Activated naive CD8-positive, alpha-beta T cell treated with anti-CD3 and anti-CD28 coated beads for 36 hours (primary cell): ENCODE measurements around the gene HLA-DPA1. TPM values are rescaled to one million over a fixed set of nuclear protein-coding genes. Genes with fewer than 3 reads are reported as not detected.
"Not testable (repeated sequence)": the region's sequence is repeated elsewhere in the genome, so short reads cannot be mapped to it uniquely, and the experiment has no call there.

Experiments
- DNase-seq: peaks from one replicate; pipeline ENCODE4 v3.0.0; 2021
- H3K27ac Mint-ChIP-seq: one replicate; pipeline ENCODE4 v1.8.0; 2022; ENCODE audit warnings: mild to moderate bottlenecking, moderate library complexity, mixed read lengths
- H3K27me3 Mint-ChIP-seq: one replicate; pipeline ENCODE4 v1.8.0; 2022; ENCODE audit warnings: mild to moderate bottlenecking, mixed read lengths
- H3K36me3 Mint-ChIP-seq: one replicate; pipeline ENCODE4 v1.8.0; 2021; ENCODE audit warnings: mild to moderate bottlenecking, mixed read lengths
- H3K4me1 Mint-ChIP-seq: one replicate; pipeline ENCODE4 v1.8.0; 2021; ENCODE audit warnings: mixed read lengths
- H3K4me3 Mint-ChIP-seq: one replicate; pipeline ENCODE4 v1.8.0; 2022; ENCODE audit warnings: mild to moderate bottlenecking, moderate library complexity, mixed read lengths
- H3K9me3 Mint-ChIP-seq: one replicate; pipeline ENCODE4 v1.8.0; 2022; ENCODE audit warnings: mixed read lengths
- total RNA-seq, 2 experiments: library from RNA; stranded (reverse); gene quantifications; one replicate each; pipeline ENCODE4 v1.2.3, GENCODE V29; 2021

HLA-DPA1 gene
- total RNA-seq, 2 experiments from 2014 or later: 14.7 to 16.3 TPM

GRCh38 chr6:33078442-33078841, 5.0 kb upstream of the HLA-DPA1 start:
- no peaks in the 10 kb centered on the region for H3K9me3 Mint-ChIP-seq
- no peak overlapping the region for H3K27ac Mint-ChIP-seq
- H3K4me1 Mint-ChIP-seq: peaks cover 35% of the 10 kb centered on the region
- no peak for DNase-seq
- H3K4me3 Mint-ChIP-seq: no peak overlapping the region
- H3K36me3 Mint-ChIP-seq: no peaks in the 10 kb centered on the region
- H3K27me3 Mint-ChIP-seq: peaks cover 4% of the 10 kb centered on the region

DNA sequence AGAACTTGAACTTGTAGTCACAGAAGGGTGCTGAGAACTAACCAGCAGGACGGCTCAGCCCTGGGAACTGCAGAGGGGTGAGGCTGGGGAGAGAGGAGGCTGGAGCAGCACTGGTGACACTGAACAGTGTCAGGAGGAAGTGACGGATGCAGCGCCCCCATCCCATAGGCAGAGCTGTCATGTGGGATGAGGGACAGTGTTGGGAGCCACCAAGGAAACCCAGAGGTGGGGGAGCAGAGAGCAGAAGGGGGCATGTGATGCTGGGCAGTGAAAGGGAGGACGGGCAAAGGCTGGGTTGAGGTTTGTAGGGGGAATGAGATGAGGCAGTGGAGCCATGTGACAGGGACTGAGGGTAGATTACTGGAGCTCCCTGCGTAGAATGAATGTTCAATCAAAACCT, 4.5 kb upstream of the HLA-DPA1 start:
- Mint-ChIP-seq H3K9me3 (no peaks in the 10 kb centered on the region), H3K36me3 (no peaks in the 10 kb centered on the region), H3K4me1 (peaks cover 38% of the 10 kb centered on the region), H3K4me3 (no peak overlapping the region), H3K27me3 (peaks cover 4% of the 10 kb centered on the region), H3K27ac (no peak overlapping the region)
- DNase-seq: no peak

- Mint-ChIP-seq H3K4me3 (peak overlapping the region; percentile 77), H3K27me3 (peaks cover 4% of the 10 kb centered on the region), H3K4me1 (peaks cover 42% of the 10 kb centered on the region), H3K36me3 (no peaks in the 10 kb centered on the region), H3K9me3 (no peaks in the 10 kb centered on the region), H3K27ac (peak overlapping the region; percentile 63)
- no peak for DNase-seq
Measured at GRCh38 chr6:33076406-33076934, 3.0 kb upstream of the HLA-DPA1 start.

DNA sequence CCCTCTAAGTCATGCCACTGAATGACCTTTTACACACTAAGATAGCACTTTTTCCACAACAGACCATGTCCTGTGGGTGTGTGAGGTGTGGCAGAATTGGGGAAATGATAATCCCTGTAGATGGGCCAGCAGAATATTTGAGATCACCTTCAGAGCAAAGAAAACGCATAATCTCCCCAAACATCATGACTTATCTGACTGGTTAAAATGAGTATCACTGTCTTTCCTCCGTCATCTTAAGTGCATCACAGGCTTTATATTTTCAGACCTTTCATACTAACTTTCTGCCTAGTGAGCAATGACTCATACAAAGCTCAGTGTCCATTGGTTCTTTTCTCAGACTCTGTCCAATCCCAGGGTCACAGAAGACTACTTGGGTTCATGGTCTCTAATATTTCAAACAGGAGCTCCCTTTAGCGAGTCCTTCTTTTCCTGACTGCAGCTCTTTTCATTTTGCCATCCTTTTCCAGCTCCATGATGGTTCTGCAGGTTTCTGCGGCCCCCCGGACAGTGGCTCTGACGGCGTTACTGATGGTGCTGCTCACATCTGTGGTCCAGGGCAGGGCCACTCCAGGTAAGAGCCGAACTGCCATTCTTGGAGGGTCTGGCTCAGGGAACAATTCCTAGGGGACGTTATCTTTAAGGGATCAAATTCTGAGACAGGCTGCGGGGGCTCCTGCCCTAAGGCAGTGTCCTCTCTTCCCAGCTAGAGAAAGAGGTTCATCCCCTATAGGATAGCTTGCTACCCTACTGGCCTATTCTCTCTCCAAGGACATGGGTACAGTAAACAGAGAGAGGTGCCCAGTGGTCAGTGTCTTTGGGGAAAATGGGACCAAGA, 2.3 kb upstream of the HLA-DPA1 start, which contains the start of gene HLA-DPB1:
HLA-DPB1 (plus strand) TSS at position 423 of the 838 bp plus-strand sequence; CDS start at position 475, 52 bp downstream.
- DNase-seq: peak; percentile 8
- Mint-ChIP-seq H3K27ac (peak within 1 kb of the TSS; percentile 68), H3K4me1 (peaks cover 40% of the 10 kb centered on the region)

GRCh38 chr6:33075208-33075567, 1.7 kb upstream of the HLA-DPA1 start:
- Mint-ChIP-seq H3K4me1 (peaks cover 40% of the 10 kb centered on the region), H3K36me3 (no peaks in the 10 kb centered on the region), H3K27me3 (peaks cover 4% of the 10 kb centered on the region), H3K27ac (peak overlapping the region; percentile 68), H3K9me3 (no peaks in the 10 kb centered on the region), H3K4me3 (no peak overlapping the region)
- no peak for DNase-seq

More for the DNA sequence above, 2.3 kb upstream of the HLA-DPA1 start, which contains the start of gene HLA-DPB1:
- H3K36me3 Mint-ChIP-seq: no peaks in the 10 kb centered on the region
- no peaks in the 10 kb centered on the region for H3K9me3 Mint-ChIP-seq
- H3K4me3 Mint-ChIP-seq: peak within 1 kb of the TSS; percentile 77
- H3K27me3 Mint-ChIP-seq: peaks cover 4% of the 10 kb centered on the region

- H3K27me3 Mint-ChIP-seq: peaks cover 4% of the 10 kb centered on the region
- no peak for DNase-seq
- peak overlapping the region; percentile 38 for H3K4me3 Mint-ChIP-seq
- peaks cover 31% of the 10 kb centered on the region for H3K4me1 Mint-ChIP-seq
- no peak overlapping the region for H3K27ac Mint-ChIP-seq
- no peaks in the 10 kb centered on the region for H3K9me3 Mint-ChIP-seq
- peaks cover 5% of the 10 kb centered on the region for H3K36me3 Mint-ChIP-seq
Measured at GRCh38 chr6:33072508-33073100, 845 bp downstream of the HLA-DPA1 start.

DNA sequence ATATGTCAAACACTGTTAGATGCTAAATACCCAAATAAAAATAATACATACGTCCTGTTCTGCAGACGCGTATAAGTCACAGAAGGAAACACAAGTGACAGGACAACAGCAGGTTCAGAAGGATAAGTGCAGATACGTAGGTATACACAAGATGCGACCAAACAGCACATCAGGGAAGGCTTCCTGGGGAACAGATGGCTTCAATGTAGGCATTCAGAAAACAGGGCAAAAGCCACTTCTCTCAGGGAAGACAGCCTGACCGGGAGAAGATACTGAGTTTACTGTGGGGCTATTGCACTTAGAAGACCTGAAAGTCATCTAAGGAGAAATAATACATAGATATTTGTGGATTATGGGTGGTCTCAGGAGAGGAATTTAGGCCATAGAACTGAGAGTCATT, 1.9 kb downstream of the HLA-DPA1 start:
- peaks cover 5% of the 10 kb centered on the region for H3K36me3 Mint-ChIP-seq
- H3K27ac Mint-ChIP-seq: no peak overlapping the region
- no peak for DNase-seq
- H3K9me3 Mint-ChIP-seq: no peaks in the 10 kb centered on the region
- peak overlapping the region; percentile 25 for H3K4me3 Mint-ChIP-seq
- peaks cover 4% of the 10 kb centered on the region for H3K27me3 Mint-ChIP-seq
- H3K4me1 Mint-ChIP-seq: peaks cover 25% of the 10 kb centered on the region

DNA sequence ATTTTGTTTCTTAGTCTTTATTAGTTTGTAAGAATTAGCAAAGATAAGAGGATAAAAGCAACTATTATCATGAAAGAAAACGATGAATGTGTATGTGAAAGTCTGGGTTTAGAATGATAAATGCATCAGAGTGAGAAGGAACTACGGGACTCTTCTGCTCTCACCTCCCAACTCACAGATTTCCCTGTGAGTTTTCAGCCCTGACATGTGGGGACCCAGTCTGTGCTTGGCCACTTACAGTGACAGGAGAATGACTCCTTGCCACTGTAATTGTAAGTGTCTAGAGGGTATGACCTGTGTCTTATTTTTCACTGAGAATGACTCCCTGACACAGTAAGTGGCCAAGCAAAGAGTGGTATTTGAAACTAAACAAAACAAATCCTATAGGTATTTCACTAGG, 2.5 kb downstream of the HLA-DPA1 start:
- Mint-ChIP-seq H3K27me3 (peaks cover 4% of the 10 kb centered on the region), H3K4me1 (peaks cover 22% of the 10 kb centered on the region), H3K9me3 (no peaks in the 10 kb centered on the region), H3K4me3 (no peak overlapping the region), H3K27ac (no peak overlapping the region), H3K36me3 (peaks cover 5% of the 10 kb centered on the region)
- DNase-seq: no peak

- H3K27me3 Mint-ChIP-seq: peaks cover 10% of the 10 kb centered on the region
- no peaks in the 10 kb centered on the region for H3K9me3 Mint-ChIP-seq
- peaks cover 19% of the 10 kb centered on the region for H3K4me1 Mint-ChIP-seq
- no peak overlapping the region for H3K27ac Mint-ChIP-seq
- H3K36me3 Mint-ChIP-seq: peaks cover 5% of the 10 kb centered on the region
- no peak overlapping the region for H3K4me3 Mint-ChIP-seq
- no peak for DNase-seq
Measured at GRCh38 chr6:33069021-33069738, 4.3 kb downstream of the HLA-DPA1 start.

DNA sequence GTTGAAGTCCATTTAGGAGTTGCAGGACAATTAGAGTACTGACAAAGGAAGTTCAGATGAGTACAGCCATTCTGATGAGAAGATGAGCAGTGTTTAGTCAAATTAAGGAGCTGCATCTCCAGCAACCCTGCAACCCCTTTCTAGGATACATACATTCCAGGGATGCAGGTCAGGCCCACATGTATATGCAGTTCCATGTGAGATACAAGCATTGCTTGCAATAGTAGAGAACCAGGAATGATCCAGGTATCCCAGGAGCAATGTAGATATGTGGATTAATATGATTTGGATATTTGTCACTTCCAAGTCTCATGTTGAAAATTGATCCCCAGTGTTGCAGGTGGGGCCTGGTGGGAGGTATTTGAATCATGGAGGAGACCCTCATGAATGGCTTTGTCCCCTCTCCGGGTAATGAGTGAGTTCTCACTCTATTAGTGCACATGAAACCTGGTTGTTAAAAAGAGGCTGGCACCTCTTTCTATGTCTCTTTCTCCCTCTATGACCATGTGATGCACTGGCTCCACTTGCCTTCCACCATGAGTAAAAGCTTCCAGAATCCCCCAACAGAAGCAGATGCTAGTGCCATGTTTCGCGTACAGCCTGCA, 6.4 kb downstream of the HLA-DPA1 start:
- Mint-ChIP-seq H3K4me3 (no peak overlapping the region), H3K9me3 (no peaks in the 10 kb centered on the region), H3K36me3 (peaks cover 5% of the 10 kb centered on the region), H3K27ac (no peak overlapping the region), H3K27me3 (peaks cover 6% of the 10 kb centered on the region), H3K4me1 (peaks cover 7% of the 10 kb centered on the region)
- no peak for DNase-seq

GRCh38 chr6:33065312-33065711, 8.1 kb downstream of the HLA-DPA1 start:
- Mint-ChIP-seq H3K4me3 (no peak overlapping the region), H3K27me3 (peaks cover 6% of the 10 kb centered on the region), H3K27ac (no peak overlapping the region), H3K4me1 (peaks cover 4% of the 10 kb centered on the region), H3K36me3 (peaks cover 5% of the 10 kb centered on the region), H3K9me3 (no peaks in the 10 kb centered on the region)
- DNase-seq: no peak

DNA sequence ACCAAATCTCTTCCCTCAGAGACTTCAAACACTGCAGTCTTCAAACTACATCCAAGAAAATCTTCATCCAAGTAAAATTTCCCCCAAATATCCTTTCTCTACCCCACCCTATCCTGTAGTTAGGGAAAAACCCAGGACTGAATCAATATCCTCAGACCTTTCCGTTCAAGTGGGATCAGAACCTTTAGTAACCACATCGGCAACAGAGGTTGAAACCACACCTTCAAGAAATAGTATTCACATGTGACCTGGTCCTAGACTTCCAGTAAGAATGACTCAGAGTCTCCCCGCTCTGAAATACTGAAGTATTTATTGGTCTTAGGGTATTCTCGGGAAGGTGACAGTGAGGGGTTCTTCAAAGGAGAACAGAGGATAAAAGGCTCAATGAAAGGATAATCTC, 8.7 kb downstream of the HLA-DPA1 start:
- Mint-ChIP-seq H3K4me3 (no peak overlapping the region), H3K36me3 (peaks cover 5% of the 10 kb centered on the region), H3K9me3 (no peaks in the 10 kb centered on the region)

GRCh38 chr6:33063435-33063834, 10.0 kb downstream of the HLA-DPA1 start:
- H3K27me3 Mint-ChIP-seq, H3K36me3 Mint-ChIP-seq, H3K4me3 Mint-ChIP-seq, H3K27ac Mint-ChIP-seq, H3K9me3 Mint-ChIP-seq, H3K4me1 Mint-ChIP-seq, DNase-seq: not testable (repeated sequence)

More for the DNA sequence above, 8.7 kb downstream of the HLA-DPA1 start:
- H3K4me1 Mint-ChIP-seq: peaks cover 4% of the 10 kb centered on the region
- no peak overlapping the region for H3K27ac Mint-ChIP-seq
- H3K27me3 Mint-ChIP-seq: peaks cover 6% of the 10 kb centered on the region
- no peak for DNase-seq

DNA sequence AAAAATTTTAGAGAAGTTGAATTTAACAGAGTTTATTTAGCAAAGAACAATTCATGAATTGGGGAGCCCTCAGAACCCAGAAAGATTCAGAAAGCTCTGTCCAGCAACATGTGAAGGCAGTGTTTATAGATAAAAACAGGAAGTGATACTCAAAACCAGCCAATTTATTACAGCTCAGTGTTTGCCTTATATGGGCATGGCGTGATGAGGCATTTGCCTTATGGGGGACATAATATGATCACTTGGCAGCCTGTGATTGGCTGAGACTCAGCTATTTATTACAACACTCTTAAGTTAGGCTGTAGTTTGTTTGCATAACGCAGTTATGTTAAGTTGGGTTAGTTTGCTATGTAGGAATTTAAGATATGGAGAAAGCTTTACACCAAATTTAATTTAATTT, 11.5 kb downstream of the HLA-DPA1 start:
- no peak overlapping the region for H3K4me3 Mint-ChIP-seq
- DNase-seq: no peak
- H3K9me3 Mint-ChIP-seq: no peaks in the 10 kb centered on the region
- peaks cover 4% of the 10 kb centered on the region for H3K4me1 Mint-ChIP-seq
- peaks cover 7% of the 10 kb centered on the region for H3K27me3 Mint-ChIP-seq
- H3K27ac Mint-ChIP-seq: no peak overlapping the region
- no peaks in the 10 kb centered on the region for H3K36me3 Mint-ChIP-seq
